IMR-90 (cell line): ENCODE data around the gene PRDM2. TPM values are rescaled to one million over a fixed set of nuclear protein-coding genes. Genes with fewer than 3 reads are reported as not detected.

Experiments
- ATAC-seq: fragments of 200-7000 bp; cut with Tn5 transposase; 2 replicates; pipeline ENCODE4 v1.9.1; 2020; ENCODE audit warnings: low read depth, mild to moderate bottlenecking, moderate library complexity
- BruUV-seq: library from RNA; stranded (reverse); fragments of 400-500 nt; replicated peaks from 2 replicates; lab custom pipeline; 2021; lab: Mats Ljungman, UMichigan
- CTCF ChIA-PET: fragments of 300-600 bp; formaldehyde crosslinking; extraction: SDS; loops from one replicate; lab custom pipeline; 2021; ENCODE audit warnings: antibody characterized with exemption; lab: Yijun Ruan, JAX
- POLR2A ChIA-PET: fragments of 300-600 bp; sonication (Branson Sonifier 250); formaldehyde crosslinking; loops from one replicate; lab custom pipeline; 2022; ENCODE audit warnings: antibody characterized with exemption; ENCODE audit not compliant: unreplicated experiment; lab: Charles Lee
- DNase-seq: peaks from one replicate; pipeline ENCODE4 v3.0.0; 2013
- H2AFZ ChIP-seq: replicated peaks from 2 replicates; pipeline ENCODE3; 2013; ENCODE audit warnings: low read length, mild to moderate bottlenecking; ENCODE audit not compliant: poor library complexity
- H2AK5ac ChIP-seq: 2 replicates; pipeline ENCODE4 v1.6.1; 2013; ENCODE audit warnings: low read depth, low read length, inconsistent platforms
- H2AK9ac ChIP-seq: replicated peaks from 2 replicates; pipeline ENCODE3; 2013; ENCODE audit warnings: mild to moderate bottlenecking, low read depth, low read length, moderate library complexity; ENCODE audit not compliant: poor library complexity
- H2BK120ac ChIP-seq: 2 replicates; pipeline ENCODE4 v1.6.1; 2013; ENCODE audit warnings: low read depth, low read length, inconsistent platforms
- H2BK15ac ChIP-seq: 3 replicates; pipeline ENCODE4 v1.6.1; 2013; ENCODE audit warnings: low read depth, low read length, inconsistent platforms
- H2BK20ac ChIP-seq: 2 replicates; pipeline ENCODE4 v1.6.1; 2013; ENCODE audit warnings: low read depth, mild to moderate bottlenecking, inconsistent platforms, low read length, moderate library complexity
- H2BK5ac ChIP-seq: 2 replicates; pipeline ENCODE4 v1.6.1; 2013; ENCODE audit warnings: mild to moderate bottlenecking, low read depth, low read length, inconsistent platforms; ENCODE audit not compliant: poor library complexity, severe bottlenecking
- H3K14ac ChIP-seq: replicated peaks from 2 replicates; pipeline ENCODE4 v1.6.1; 2013; ENCODE audit warnings: low read depth, low read length, inconsistent platforms
- H3K18ac ChIP-seq: 2 replicates; pipeline ENCODE4 v1.6.1; 2013; ENCODE audit warnings: low read depth, low read length, control low read depth
- H3K23ac ChIP-seq: 2 replicates; pipeline ENCODE4 v1.6.1; 2013; ENCODE audit warnings: low read depth, low read length, inconsistent platforms
- H3K27ac ChIP-seq: 2 replicates; pipeline ENCODE4 v1.5.1; 2013; ENCODE audit warnings: mild to moderate bottlenecking, control low read depth, low read length; ENCODE audit not compliant: insufficient read depth
- H3K27me3 ChIP-seq: 2 replicates; pipeline ENCODE4 v1.6.1; 2013; ENCODE audit warnings: low read length; ENCODE audit not compliant: control insufficient read depth, insufficient read depth
- H3K36me3 ChIP-seq: 2 replicates; pipeline ENCODE4 v1.6.1; 2013; ENCODE audit warnings: low read length, mixed read lengths; ENCODE audit not compliant: control insufficient read depth, insufficient read depth
- H3K4ac ChIP-seq: 2 replicates; pipeline ENCODE4 v1.6.1; 2013; ENCODE audit warnings: low read depth, low read length, inconsistent platforms
- H3K4me1 ChIP-seq: 2 replicates; pipeline ENCODE4 v1.6.1; 2013; ENCODE audit warnings: low read length, mixed read lengths; ENCODE audit not compliant: control insufficient read depth, insufficient read depth
- H3K4me2 ChIP-seq: 2 replicates; pipeline ENCODE4 v1.6.1; 2013; ENCODE audit warnings: low read depth, mild to moderate bottlenecking, control low read depth, low read length, moderate library complexity
- H3K4me3 ChIP-seq: 2 replicates; pipeline ENCODE4 v1.5.1; 2013; ENCODE audit warnings: low read depth, mild to moderate bottlenecking, control low read depth, low read length, moderate library complexity; ENCODE audit not compliant: insufficient read depth
- H3K56ac ChIP-seq: 2 replicates; pipeline ENCODE4 v1.6.1; 2013; ENCODE audit warnings: low read length, inconsistent platforms; ENCODE audit not compliant: insufficient read depth; ENCODE audit errors: extremely low read depth
- H3K79me1 ChIP-seq, 2 experiments: 2 replicates each; pipeline ENCODE4 v1.6.1; 2013; ENCODE audit warnings: low read length in 2 of 2, inconsistent platforms in 1 of 2, low read depth in 1 of 2
- H3K9ac ChIP-seq: 2 replicates; pipeline ENCODE4 v1.6.1; 2013; ENCODE audit warnings: low read depth, low read length, control low read depth
- H3K9me1 ChIP-seq: 2 replicates; pipeline ENCODE4 v1.6.1; 2013; ENCODE audit warnings: low read length, inconsistent platforms; ENCODE audit not compliant: insufficient read depth
- H3K9me3 ChIP-seq: 2 replicates; pipeline ENCODE4 v1.6.1; 2013; ENCODE audit warnings: low read length; ENCODE audit not compliant: control insufficient read depth, insufficient read depth
- H4K20me1 ChIP-seq: 2 replicates; pipeline ENCODE4 v1.6.1; 2013; ENCODE audit warnings: low read length, inconsistent platforms; ENCODE audit not compliant: insufficient read depth
- H4K5ac ChIP-seq: 2 replicates; pipeline ENCODE4 v1.6.1; 2013; ENCODE audit warnings: mild to moderate bottlenecking, low read depth, low read length, control low read depth
- H4K8ac ChIP-seq, 2 experiments: 2 replicates each; pipeline ENCODE4 v1.6.1; 2013; ENCODE audit warnings: low read depth in 2 of 2, low read length in 2 of 2, control low read depth in 1 of 2, inconsistent platforms in 1 of 2
- H4K91ac ChIP-seq: 2 replicates; pipeline ENCODE4 v1.6.1; 2013; ENCODE audit warnings: low read depth, low read length, inconsistent platforms; ENCODE audit not compliant: insufficient read depth
- MXI1 ChIP-seq: IDR thresholded peaks from 2 replicates; pipeline ENCODE4 v1.6.1; 2012; ENCODE audit warnings: low read depth, mild to moderate bottlenecking, low read length, moderate library complexity, borderline replicate concordance
- RAD21 ChIP-seq: IDR thresholded peaks from 2 replicates; pipeline ENCODE4 v1.6.1; 2012; ENCODE audit warnings: low read length, improper control_type of control experiment
- SMC3 ChIP-seq: fragments of 150-350 bp; IDR thresholded peaks from 2 replicates; pipeline ENCODE4 v1.6.1; 2016; ENCODE audit warnings: low read depth, mild to moderate bottlenecking, antibody characterized with exemption, low read length, moderate library complexity
- WGBS, 2 experiments: methylation state at CpG; one replicate each; pipeline versions ENCODE4 v1.1.5 to v1.1.7; 2013; ENCODE audit warnings: missing lambda C conversion rate in 2 of 2; ENCODE audit not compliant: insufficient read length in 1 of 2; ENCODE audit errors: extremely low coverage in 2 of 2; 5-methylcytosine and 5-hydroxymethylcytosine counted together
- dilution Hi-C: fragments of 300-500 bp; cut with HindIII; formaldehyde crosslinking; loops from one replicate; pipeline ENCODE4 v1.14.3; 2018; ENCODE audit warnings: low sequenced_read_pairs; ENCODE audit not compliant: unreplicated experiment
- in situ Hi-C: fragments of 300-500 bp; cut with MboI; formaldehyde crosslinking; loops from 3 replicates; pipeline ENCODE4 v1.14.3; 2019; ENCODE audit warnings: low sequenced_read_pairs, inconsistent platforms, mixed read lengths
- intact Hi-C: fragments of 100-400 bp; cut with micrococcal nuclease; formaldehyde crosslinking; loops from 2 replicates; pipeline ENCODE4 v1.10.0; 2022
- polyA plus RNA-seq, 3 experiments: library from polyadenylated mRNA; depleted of rRNA; stranded (reverse); fragments of >200 nt; gene quantifications; 2 replicates each; pipeline ENCODE4 v1.2.3, GENCODE V29; 2012; ENCODE audit warnings: low replicate concordance in 1 of 3
- total RNA-seq: library from RNA; depleted of rRNA; stranded (reverse); fragments of >200 nt; gene quantifications from 2 replicates; pipeline ENCODE4 v1.2.3, GENCODE V29; 2012
- TF ChIP-seq, protein P1 (sequence below): conservative IDR thresholded peaks from 2 replicates; pipeline ENCODE4 v1.5.1; 2012; ENCODE audit warnings: mild to moderate bottlenecking, low read depth, low read length, improper control_type of control experiment

The PRDM2 gene
- total and polyA plus RNA-seq, 2 of the 4 experiments (the other 2 are of a cell fraction) = 3.4 to 8.9 TPM

DNA sequence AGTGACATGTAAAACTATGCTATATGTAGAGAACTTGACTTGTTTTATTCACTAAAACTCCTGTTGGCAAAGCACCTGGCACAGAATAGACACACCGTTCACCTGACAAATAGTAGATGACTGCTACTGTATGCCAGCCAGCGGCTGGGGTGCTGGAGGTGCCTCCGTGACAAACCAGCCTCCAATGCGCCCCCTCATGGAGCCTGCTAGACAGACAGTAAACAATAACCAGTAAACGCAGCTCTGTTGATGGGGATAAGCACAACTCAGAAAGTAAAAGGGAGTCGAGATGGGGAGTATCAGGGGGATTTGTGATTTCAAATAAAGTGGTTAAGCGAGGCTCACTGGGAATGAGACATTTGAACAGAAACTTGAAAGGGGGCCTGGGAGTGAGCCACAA is 107.2 kb downstream of the PRDM2 start:
- ChIA-PET CTCF (interaction anchor here (0.6 kb wide), 1 partner anchor 35 kb away, joined by 3 read pairs; no protein-coding TSS in a partner anchor), POLR2A (no interaction called here)
- Histone ChIP-seq H3K23ac (no peak overlapping the region), H3K27ac (no peak overlapping the region), H2BK5ac (no peak overlapping the region), H3K9ac (no peak overlapping the region), H3K36me3 (no peaks in the 10 kb centered on the region), H2AK5ac (no peak overlapping the region), H3K56ac (no peak overlapping the region), H4K91ac (no peak overlapping the region), H3K9me1 (0 out of 2 replicates have a peak, but pooled peaks cover under 1% of the 10 kb centered on the region), H3K18ac (no peak overlapping the region), H3K27me3 (no peaks in the 10 kb centered on the region), H4K8ac (no peak overlapping the region), H3K9me3 (no peaks in the 10 kb centered on the region), H2BK120ac (no peak overlapping the region), H3K4me3 (no peak overlapping the region), H2BK20ac (no peak overlapping the region), H3K14ac (no peak overlapping the region), H3K4ac (no peak overlapping the region), H2BK15ac (no peak overlapping the region), H3K4me2 (no peak overlapping the region), H3K4me1 (no peaks in the 10 kb centered on the region), H3K79me1 (no peaks in the 10 kb centered on the region), H4K5ac (no peak overlapping the region), H4K20me1 (no peaks in the 10 kb centered on the region), H2AK9ac (no peak overlapping the region), H2AFZ (no peak overlapping the region)
- ATAC-seq (peak; percentile 37; the same call in 1 of the 2 replicates), DNase-seq (no peak)
- intact Hi-C loops (loop anchor here (2.0 kb wide), 1 partner anchor 58 kb away; no protein-coding TSS in a partner anchor), in situ Hi-C loops (loop anchor here (5.0 to 10.0 kb wide), 2 partner anchors 50 to 112 kb away; no protein-coding TSS in a partner anchor), dilution Hi-C loops (no loop called here)
- peak; percentile 38 for TF ChIP-seq RAD21
- TF ChIP-seq SMC3 = peak; percentile 32; the same call in 1 of the 2 replicates
- TF ChIP-seq, protein P1, sequence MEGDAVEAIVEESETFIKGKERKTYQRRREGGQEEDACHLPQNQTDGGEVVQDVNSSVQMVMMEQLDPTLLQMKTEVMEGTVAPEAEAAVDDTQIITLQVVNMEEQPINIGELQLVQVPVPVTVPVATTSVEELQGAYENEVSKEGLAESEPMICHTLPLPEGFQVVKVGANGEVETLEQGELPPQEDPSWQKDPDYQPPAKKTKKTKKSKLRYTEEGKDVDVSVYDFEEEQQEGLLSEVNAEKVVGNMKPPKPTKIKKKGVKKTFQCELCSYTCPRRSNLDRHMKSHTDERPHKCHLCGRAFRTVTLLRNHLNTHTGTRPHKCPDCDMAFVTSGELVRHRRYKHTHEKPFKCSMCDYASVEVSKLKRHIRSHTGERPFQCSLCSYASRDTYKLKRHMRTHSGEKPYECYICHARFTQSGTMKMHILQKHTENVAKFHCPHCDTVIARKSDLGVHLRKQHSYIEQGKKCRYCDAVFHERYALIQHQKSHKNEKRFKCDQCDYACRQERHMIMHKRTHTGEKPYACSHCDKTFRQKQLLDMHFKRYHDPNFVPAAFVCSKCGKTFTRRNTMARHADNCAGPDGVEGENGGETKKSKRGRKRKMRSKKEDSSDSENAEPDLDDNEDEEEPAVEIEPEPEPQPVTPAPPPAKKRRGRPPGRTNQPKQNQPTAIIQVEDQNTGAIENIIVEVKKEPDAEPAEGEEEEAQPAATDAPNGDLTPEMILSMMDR = peak; percentile 41
- no peak for TF ChIP-seq MXI1
- BruUV-seq = no TSS peak
- WGBS, 2 experiments = 37% methylated on average over 2 of the region's 7 CpGs; no CpG with 5 or more reads in 1 of the 2 experiments
